HEK293 (cell line): ENCODE measurements around the gene JAM3.

ENCODE experiments used
- CTCF ChIA-PET: fragments of 350-600 bp; formaldehyde crosslinking; extraction: SDS; loops from one replicate; lab custom pipeline; 2021; ENCODE audit warnings: antibody characterized with exemption; lab: Yijun Ruan, JAX
- POLR2A ChIA-PET: fragments of 300-600 bp; formaldehyde crosslinking; extraction: SDS; loops from one replicate; lab custom pipeline; 2020; ENCODE audit warnings: antibody characterized with exemption, inconsistent platforms; lab: Yijun Ruan, JAX
- H3K27ac ChIP-seq: fragments of 200-500 bp; sonication (Bioruptor generic); 2 replicates; pipeline ENCODE4 v1.5.1; 2014; ENCODE audit warnings: low read depth, low read length, control low read depth, inconsistent platforms; ENCODE audit errors: extremely low read depth
- H3K36me3 ChIP-seq, 2 experiments: fragments of 200-500 bp in 1 of 2; sonication (Bioruptor generic) in 1 of 2; 1 replicate in 1 of 2; 2 replicates in 1 of 2; pipeline ENCODE4 v1.5.1; 2014 to 2017; ENCODE audit warnings: inconsistent platforms in 2 of 2, low read length in 2 of 2; ENCODE audit not compliant: control insufficient read depth in 2 of 2, insufficient read depth in 1 of 2
- H3K4me1 ChIP-seq: fragments of 200-500 bp; sonication (Bioruptor generic); 2 replicates; pipeline ENCODE4 v1.5.1; 2014; ENCODE audit warnings: mild to moderate bottlenecking, low read length, inconsistent platforms; ENCODE audit not compliant: control insufficient read depth, insufficient read depth
- H3K4me3 ChIP-seq: 2 replicates; pipeline ENCODE4 v1.5.1; 2011; ENCODE audit warnings: low read depth, mild to moderate bottlenecking, control low read depth, low read length, moderate library complexity
- H3K9me3 ChIP-seq: fragments of 200-500 bp; sonication (Bioruptor generic); 2 replicates; pipeline ENCODE4 v1.5.1; 2014; ENCODE audit warnings: low read depth, low read length, inconsistent platforms; ENCODE audit not compliant: control insufficient read depth, insufficient read depth
- CTCF ChIP-seq: fragments of 450-650 bp; formaldehyde crosslinking; IDR thresholded peaks from 2 replicates; pipeline ENCODE4 v1.5.1; 2016; ENCODE audit warnings: missing biosample characterization, missing genetic modification characterization
- FEZF1 ChIP-seq: fragments of 450-650 bp; formaldehyde crosslinking; IDR thresholded peaks from 2 replicates; pipeline ENCODE4 v1.5.1; 2016; ENCODE audit warnings: missing biosample characterization, missing genetic modification characterization
- GFI1B ChIP-seq: fragments of 450-650 bp; formaldehyde crosslinking; IDR thresholded peaks from 2 replicates; pipeline ENCODE4 v1.5.1; 2016; ENCODE audit warnings: missing biosample characterization, missing genetic modification characterization
- IKZF3 ChIP-seq: fragments of 450-650 bp; IDR thresholded peaks from 2 replicates; pipeline ENCODE4 v1.5.0; 2018; ENCODE audit warnings: missing biosample characterization, mild to moderate bottlenecking, missing genetic modification characterization, moderate library complexity
- KLF1 ChIP-seq: fragments of 450-650 bp; formaldehyde crosslinking; IDR thresholded peaks from 2 replicates; pipeline ENCODE4 v1.5.1; 2016; ENCODE audit warnings: missing biosample characterization, missing genetic modification characterization
- PRDM4 ChIP-seq: fragments of 450-650 bp; formaldehyde crosslinking; IDR thresholded peaks from 2 replicates; pipeline ENCODE4 v1.5.1; 2017; ENCODE audit warnings: missing biosample characterization, missing genetic modification characterization
- PRDM6 ChIP-seq: fragments of 450-650 bp; formaldehyde crosslinking; IDR thresholded peaks from 2 replicates; pipeline ENCODE4 v1.5.1; 2017; ENCODE audit warnings: missing biosample characterization, missing genetic modification characterization
- SCRT2 ChIP-seq: fragments of 450-650 bp; formaldehyde crosslinking; IDR thresholded peaks from 2 replicates; pipeline ENCODE4 v1.5.1; 2016; ENCODE audit warnings: missing biosample characterization, missing genetic modification characterization
- SETDB1 ChIP-seq: IDR thresholded peaks from one replicate; pipeline ENCODE4 v1.6.1; 2017; ENCODE audit warnings: mild to moderate bottlenecking, low read length, moderate library complexity, mixed read lengths; ENCODE audit not compliant: insufficient read length
- SP3 ChIP-seq: fragments of 450-650 bp; formaldehyde crosslinking; IDR thresholded peaks from 2 replicates; pipeline ENCODE4 v1.5.1; 2016; ENCODE audit warnings: missing biosample characterization, missing genetic modification characterization
- ZNF174 ChIP-seq: fragments of 450-650 bp; formaldehyde crosslinking; IDR thresholded peaks from 2 replicates; pipeline ENCODE4 v1.5.0; 2017; ENCODE audit warnings: missing biosample characterization, mild to moderate bottlenecking, missing genetic modification characterization
- ZNF2 ChIP-seq: fragments of 450-650 bp; formaldehyde crosslinking; IDR thresholded peaks from 2 replicates; pipeline ENCODE4 v1.5.1; 2016; ENCODE audit warnings: missing biosample characterization, missing genetic modification characterization
- ZNF202 ChIP-seq: fragments of 450-650 bp; formaldehyde crosslinking; IDR thresholded peaks from 2 replicates; pipeline ENCODE4 v1.5.1; 2016; ENCODE audit warnings: missing biosample characterization, missing genetic modification characterization, borderline replicate concordance
- ZNF211 ChIP-seq: fragments of 450-650 bp; formaldehyde crosslinking; IDR thresholded peaks from 2 replicates; pipeline ENCODE4 v1.5.1; 2016; ENCODE audit warnings: low read depth, missing biosample characterization, missing genetic modification characterization
- ZNF274 ChIP-seq, 2 experiments: fragments of 200-500 bp in 1 of 2; fragments of 450-650 bp in 1 of 2; sonication (Bioruptor generic) in 1 of 2; formaldehyde crosslinking in 1 of 2; IDR thresholded peaks; 2 replicates each; pipeline versions ENCODE4 v1.5.1 to v1.6.1; 2014 to 2016; ENCODE audit warnings: borderline replicate concordance in 1 of 2, inconsistent platforms in 1 of 2, low read length in 1 of 2, missing biosample characterization in 1 of 2, missing genetic modification characterization in 1 of 2
- ZNF311 ChIP-seq: fragments of 450-650 bp; formaldehyde crosslinking; IDR thresholded peaks from 2 replicates; pipeline ENCODE4 v1.5.1; 2017; ENCODE audit warnings: missing biosample characterization, missing genetic modification characterization, borderline replicate concordance
- ZNF394 ChIP-seq: fragments of 450-650 bp; formaldehyde crosslinking; IDR thresholded peaks from 2 replicates; pipeline ENCODE4 v1.5.1; 2016; ENCODE audit warnings: missing biosample characterization, missing genetic modification characterization, mild to moderate bottlenecking, moderate library complexity, borderline replicate concordance
- ZNF416 ChIP-seq: fragments of 450-650 bp; formaldehyde crosslinking; IDR thresholded peaks from 2 replicates; pipeline ENCODE4 v1.5.1; 2016; ENCODE audit warnings: missing biosample characterization, missing genetic modification characterization
- ZNF423 ChIP-seq: fragments of 450-650 bp; formaldehyde crosslinking; IDR thresholded peaks from 2 replicates; pipeline ENCODE4 v1.5.1; 2016; ENCODE audit warnings: missing biosample characterization, missing genetic modification characterization
- ZNF548 ChIP-seq: fragments of 450-650 bp; formaldehyde crosslinking; IDR thresholded peaks from 2 replicates; pipeline ENCODE4 v1.5.1; 2016; ENCODE audit warnings: missing biosample characterization, missing genetic modification characterization
- ZNF596 ChIP-seq: fragments of 450-650 bp; IDR thresholded peaks from 2 replicates; pipeline ENCODE4 v1.5.0; 2018; ENCODE audit warnings: missing biosample characterization, mild to moderate bottlenecking, missing genetic modification characterization, moderate library complexity
- ZNF621 ChIP-seq: fragments of 450-650 bp; formaldehyde crosslinking; IDR thresholded peaks from 2 replicates; pipeline ENCODE4 v1.5.1; 2017; ENCODE audit warnings: missing biosample characterization, missing genetic modification characterization
- ZNF626 ChIP-seq: fragments of 450-650 bp; sonication (Bioruptor Pico); formaldehyde crosslinking; IDR thresholded peaks from 2 replicates; pipeline ENCODE4 v1.5.1; 2018; ENCODE audit warnings: missing biosample characterization, missing genetic modification characterization, inconsistent platforms
- ZNF791 ChIP-seq: fragments of 450-650 bp; formaldehyde crosslinking; IDR thresholded peaks from 2 replicates; pipeline ENCODE4 v1.5.1; 2016; ENCODE audit warnings: missing biosample characterization, missing genetic modification characterization
- ZSCAN23 ChIP-seq: fragments of 450-650 bp; formaldehyde crosslinking; IDR thresholded peaks from 2 replicates; pipeline ENCODE4 v1.5.1; 2016; ENCODE audit warnings: missing biosample characterization, missing genetic modification characterization

Gene JAM3

GRCh38 chr11:134142536-134142935, 73.7 kb downstream of the JAM3 start:
- CTCF ChIA-PET: interaction anchor here (1.2 kb wide), 1 partner anchor 10 kb away, joined by 4 read pairs; no protein-coding TSS in a partner anchor
- Histone ChIP-seq H3K9me3 (no peaks in the 10 kb centered on the region; the same call in 1 of the 2 replicates), H3K27ac (no peak overlapping the region), H3K4me1 (no peaks in the 10 kb centered on the region), H3K4me3 (no peak overlapping the region), H3K36me3 (peaks cover 0 to 52% of the 10 kb centered on the region in 2 experiments; a peak in 2 of 3 replicates)
- POLR2A ChIA-PET: no interaction called here
- no peak for TF ChIP-seq IKZF3 (tag by site-specific recombination)
- TF ChIP-seq ZNF394 (tag by site-specific recombination): no peak
- no peak for TF ChIP-seq PRDM6 (tag by site-specific recombination)
- TF ChIP-seq ZNF311 (tag by site-specific recombination): no peak
- TF ChIP-seq, all 188 proteins: peak for 0

GRCh38 chr11:134143801-134144200, 74.9 kb downstream of the JAM3 start:
- H3K9me3 ChIP-seq: no peaks in the 10 kb centered on the region; the same call in 1 of the 2 replicates
- no peak overlapping the region for H3K27ac ChIP-seq
- no peak overlapping the region for H3K4me3 ChIP-seq
- peaks cover 0 to 64% of the 10 kb centered on the region in 2 experiments; a peak in 2 of 3 replicates for H3K36me3 ChIP-seq
- H3K4me1 ChIP-seq: no peaks in the 10 kb centered on the region
- CTCF ChIA-PET: interaction anchor here (2.0 kb wide), 1 partner anchor 94 kb away, joined by 8 read pairs; no protein-coding TSS in a partner anchor
- POLR2A ChIA-PET: no interaction called here
- no peak for TF ChIP-seq GFI1B
- no peak for TF ChIP-seq ZNF2 (tag by site-specific recombination)

GRCh38 chr11:134144744-134145143, 75.9 kb downstream of the JAM3 start:
- Histone ChIP-seq H3K27ac (no peak overlapping the region), H3K4me1 (no peaks in the 10 kb centered on the region), H3K4me3 (no peak overlapping the region)
- CTCF ChIA-PET: interaction anchor here (2.0 kb wide), 1 partner anchor 95 kb away, joined by 8 read pairs; no protein-coding TSS in a partner anchor
- TF ChIP-seq ZNF548 (tag by site-specific recombination) (no peak), ZNF211 (no peak), ZNF791 (tag by site-specific recombination) (no peak), SETDB1 (no peak), ZNF423 (no peak), ZNF416 (no peak), GFI1B (no peak), ZNF596 (no peak), ZNF174 (tag by site-specific recombination) (no peak), CTCF (tag by site-specific recombination) (no peak), KLF1 (no peak), FEZF1 (tag by site-specific recombination) (no peak), PRDM4 (tag by site-specific recombination) (no peak), ZNF202 (tag by site-specific recombination) (no peak), SCRT2 (tag by site-specific recombination) (no peak), ZNF626 (tag by site-specific recombination) (no peak), ZSCAN23 (tag by site-specific recombination) (no peak), SP3 (no peak), ZNF621 (tag by site-specific recombination) (no peak), ZNF274 (IDR thresholded peaks at IDR 0.05; ENCODE audit: low read length) (no peak), ZNF274 (tag by site-specific recombination; IDR thresholded peaks at IDR 0.05; ENCODE audit: borderline replicate concordance) (no peak)
- TF ChIP-seq, all 188 proteins: peak for 0
- H3K9me3 ChIP-seq: no peaks in the 10 kb centered on the region; the same call in 1 of the 2 replicates
- peaks cover 0 to 73% of the 10 kb centered on the region in 2 experiments; a peak in 2 of 3 replicates for H3K36me3 ChIP-seq
- POLR2A ChIA-PET: no interaction called here
